Hippocampal formation (tissue), 2 donors: ENCODE results near the gene HEMK1.
A peak's percentile ranks its signal among the peaks of the same experiment; 100 is the strongest.

Experiments used
- DNase-seq, 2 donors: peaks; one replicate each; lab custom pipeline; 2025; lab: John Stamatoyannopoulos, UW

Gene HEMK1

DNA sequence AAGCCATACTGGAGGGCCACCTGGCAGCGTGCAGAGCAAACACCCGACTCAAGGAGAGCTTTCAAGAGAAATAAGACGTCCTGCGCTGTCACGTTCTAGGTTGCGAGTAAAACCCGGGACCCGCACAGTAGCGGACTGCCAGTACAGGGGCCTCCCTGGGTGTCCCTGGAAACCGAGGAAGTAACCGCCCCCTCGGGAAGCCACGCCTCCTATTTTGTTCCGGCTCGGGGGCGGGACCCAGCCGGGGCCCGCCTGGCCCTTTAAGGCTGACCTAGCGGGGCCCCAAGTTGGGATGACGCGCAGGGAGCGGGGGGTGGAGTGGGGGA, 47.4 kb downstream of the HEMK1 start:
- peak; percentile 82 to 88 for DNase-seq

- no peak for DNase-seq
Measured at GRCh38 chr3:50617096-50617791, 47.9 kb downstream of the HEMK1 start, which contains the start of gene MAPKAPK3. MAPKAPK3 (plus strand) TSS chr3:50617151; CDS start chr3:50617566, 415 bp downstream.

DNA sequence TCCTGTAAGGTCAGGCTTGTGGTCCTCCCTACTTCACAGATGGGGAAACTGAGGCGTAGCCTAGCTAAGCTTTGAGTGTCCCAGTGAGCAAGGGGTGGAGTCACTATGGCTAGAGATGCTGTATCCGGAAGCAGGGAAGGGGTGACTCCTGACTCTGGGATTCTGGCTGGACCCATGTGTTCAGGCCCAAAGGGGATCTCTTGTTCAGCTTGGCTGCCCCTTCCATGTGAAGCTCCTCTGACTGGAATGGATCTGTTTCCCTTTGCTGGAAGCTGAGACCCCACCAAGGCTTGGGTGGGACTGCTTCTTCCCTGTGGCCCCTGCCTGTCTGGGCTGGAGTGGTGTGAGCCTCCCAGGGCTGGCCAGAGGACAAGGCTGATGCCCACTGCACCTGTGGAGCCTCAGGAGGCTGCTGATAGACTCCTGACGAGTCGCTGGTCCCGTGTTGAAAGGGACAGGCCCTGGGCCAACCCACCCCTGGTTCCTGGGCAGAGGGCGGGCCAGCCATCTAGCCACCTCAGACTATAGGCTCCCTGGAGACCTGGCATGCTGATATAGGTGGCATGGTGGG, 48.7 kb downstream of the HEMK1 start:
- no peak for DNase-seq

DNA sequence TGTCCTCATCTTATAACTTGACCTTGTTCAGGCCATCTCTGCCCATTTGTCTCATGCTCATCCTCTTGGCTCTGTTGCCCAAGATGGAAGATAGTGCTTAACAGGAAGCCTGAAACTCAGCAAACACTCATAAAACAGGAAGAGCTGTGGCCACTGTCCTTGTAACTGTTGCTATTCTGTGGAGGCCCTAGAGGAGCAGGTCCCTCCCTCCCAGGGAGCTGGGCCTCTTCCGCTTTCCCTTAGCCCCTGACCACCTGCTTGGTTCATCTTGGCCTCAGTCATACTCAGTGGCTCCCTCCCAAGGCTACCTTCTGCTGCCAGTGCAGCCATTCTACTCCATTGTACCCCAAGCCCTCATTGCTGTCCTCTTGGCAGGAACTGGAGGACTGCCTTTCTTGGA, 51.1 kb downstream of the HEMK1 start:
- DNase-seq, result peak; percentile 15 to 36

DNA sequence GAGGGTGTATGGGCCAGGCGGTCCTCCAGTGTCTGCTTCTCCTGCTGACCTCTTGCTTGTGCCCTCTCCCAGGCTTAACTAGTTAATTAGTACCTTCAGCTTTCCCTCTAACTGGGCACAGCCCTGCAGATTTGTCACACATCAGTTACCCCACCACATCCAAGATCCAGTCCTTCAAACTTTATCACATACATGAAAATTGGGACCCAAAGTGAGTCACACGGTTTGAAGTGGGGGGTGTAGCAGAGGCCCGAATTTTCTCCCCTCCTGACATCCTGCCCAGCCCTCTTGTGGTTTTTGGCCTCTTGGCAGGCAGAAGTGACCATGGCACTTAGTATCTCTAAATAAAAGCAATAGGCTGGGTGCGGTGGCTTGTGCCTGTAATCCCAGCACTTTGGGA, 51.5 kb downstream of the HEMK1 start:
- no peak for DNase-seq

DNA sequence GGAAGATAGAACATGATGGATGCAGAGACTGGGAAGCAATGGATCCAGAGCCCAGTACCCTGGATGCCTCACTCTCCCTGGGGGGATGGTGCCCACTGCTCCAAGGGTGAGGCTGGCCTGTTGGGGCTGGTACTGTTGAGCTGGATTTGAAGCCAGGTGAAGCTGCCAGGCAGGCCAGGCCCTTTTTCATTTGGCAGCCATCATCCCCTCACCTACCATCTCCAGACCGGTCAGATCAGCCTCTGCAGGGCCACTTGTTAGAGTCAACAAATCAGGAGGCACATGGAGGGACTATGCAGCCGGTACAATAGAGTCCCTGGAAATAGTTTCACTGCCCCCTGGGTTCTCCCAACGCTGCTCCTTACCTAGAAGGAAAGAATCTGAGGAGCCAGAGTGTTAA, 53.6 kb downstream of the HEMK1 start:
- no peak for DNase-seq

DNA sequence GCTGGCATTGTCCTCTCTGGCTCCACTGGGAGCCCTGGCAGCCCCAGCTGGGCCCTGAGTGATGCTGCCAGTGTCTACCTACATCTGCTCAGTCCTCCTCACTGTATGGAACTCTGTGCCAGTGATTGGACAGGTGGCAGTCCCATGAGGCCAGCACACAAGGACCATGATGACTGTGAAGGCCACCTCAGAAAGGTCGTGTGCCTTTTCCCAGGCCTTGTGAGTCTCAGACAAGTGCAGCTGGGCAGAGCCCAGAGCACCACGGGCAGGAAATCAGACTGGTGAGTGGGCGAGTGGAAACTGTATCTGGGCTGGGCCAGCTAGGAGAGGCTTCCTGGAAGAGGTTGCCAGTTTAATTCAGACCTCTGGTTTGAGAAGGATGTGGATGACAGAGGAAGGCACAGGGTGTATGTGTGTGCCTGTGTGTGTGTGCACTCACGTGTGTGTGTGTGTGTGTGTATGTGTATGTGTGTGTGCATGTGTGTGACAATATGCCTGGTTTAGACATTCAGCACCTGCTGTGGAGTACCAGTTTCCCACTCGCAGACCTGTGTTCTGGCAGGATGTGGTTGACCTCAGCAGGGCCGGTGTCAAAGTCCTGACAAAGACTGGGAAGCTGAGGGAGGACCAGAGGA, 54.6 kb downstream of the HEMK1 start:
- DNase-seq, result no peak

GRCh38 chr3:50624634-50625033, 55.3 kb downstream of the HEMK1 start:
- DNase-seq, result no peak

- no peak for DNase-seq
Measured at GRCh38 chr3:50625231-50626182, 56.2 kb downstream of the HEMK1 start.

DNA sequence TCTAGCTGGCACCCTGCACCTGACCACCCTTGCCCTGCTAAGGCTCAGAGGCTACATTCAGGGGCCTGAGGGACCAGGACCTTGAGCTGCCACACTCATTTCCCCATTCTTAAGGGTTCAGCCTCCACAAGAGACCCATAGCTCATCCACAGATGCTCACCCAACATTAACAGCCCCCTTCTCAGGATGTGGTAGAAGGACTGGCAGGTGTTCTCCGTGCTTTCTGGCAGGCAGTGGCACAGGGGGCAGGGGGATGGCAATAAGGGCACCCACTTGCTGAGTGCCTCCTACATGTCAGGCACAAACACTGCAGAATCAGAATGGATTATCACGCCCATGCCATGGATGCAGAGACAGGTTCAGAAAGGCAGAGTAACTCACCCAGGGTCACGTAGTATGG, 57.1 kb downstream of the HEMK1 start:
- no peak for DNase-seq

DNA sequence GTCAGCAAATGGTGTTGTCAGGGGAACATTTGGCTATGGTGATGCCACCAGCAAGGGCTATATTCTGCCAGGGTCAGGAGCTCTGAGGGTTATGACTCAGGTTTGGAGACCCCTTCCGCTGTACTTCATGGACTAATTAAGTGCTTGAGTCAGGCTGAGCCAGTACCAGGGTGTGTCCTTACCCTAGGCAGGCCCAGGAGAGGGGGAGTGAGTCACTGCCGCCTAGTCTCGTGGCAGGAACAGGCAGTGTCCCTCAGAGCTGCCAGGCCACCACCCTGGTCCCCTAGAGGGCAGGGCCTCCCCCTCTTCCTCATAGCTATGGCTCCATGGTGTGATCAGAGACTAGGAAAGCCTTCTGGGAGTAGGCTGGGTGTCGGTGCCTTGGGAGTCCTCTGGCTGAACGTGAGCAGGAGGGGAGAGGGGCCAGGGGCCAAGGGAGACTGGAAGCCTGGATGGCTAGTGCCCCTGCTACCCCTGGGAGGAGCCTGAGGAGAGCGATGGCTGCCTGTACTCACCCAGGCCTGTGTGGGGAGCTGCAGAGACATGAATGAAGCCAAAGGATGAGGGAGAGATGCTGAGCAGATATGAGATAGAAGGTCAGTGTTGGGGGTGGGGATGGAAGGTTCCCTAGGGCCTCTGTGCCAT, 58.2 kb downstream of the HEMK1 start:
- DNase-seq, result peak; percentile 17 to 54

DNA sequence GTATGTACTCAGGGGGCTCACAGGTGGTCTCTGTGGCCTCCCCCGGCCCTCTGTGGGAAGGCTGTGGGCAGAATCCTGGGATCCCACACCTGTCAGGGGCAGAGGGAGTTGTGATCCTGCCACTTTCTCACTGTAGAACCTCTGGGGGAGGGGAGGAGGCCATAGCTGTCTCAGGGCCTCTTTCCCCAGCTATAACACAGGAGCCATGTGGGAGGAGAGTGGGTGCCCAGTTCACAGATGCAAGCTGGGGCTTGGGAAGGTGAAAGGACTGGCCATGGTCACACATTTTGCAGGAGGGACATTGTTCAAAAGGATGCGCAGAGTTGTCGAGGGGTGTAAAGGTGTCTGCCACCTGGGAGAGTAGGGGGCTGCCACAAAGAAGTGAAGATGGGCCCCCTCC, 59.3 kb downstream of the HEMK1 start:
- DNase-seq, result no peak

DNA sequence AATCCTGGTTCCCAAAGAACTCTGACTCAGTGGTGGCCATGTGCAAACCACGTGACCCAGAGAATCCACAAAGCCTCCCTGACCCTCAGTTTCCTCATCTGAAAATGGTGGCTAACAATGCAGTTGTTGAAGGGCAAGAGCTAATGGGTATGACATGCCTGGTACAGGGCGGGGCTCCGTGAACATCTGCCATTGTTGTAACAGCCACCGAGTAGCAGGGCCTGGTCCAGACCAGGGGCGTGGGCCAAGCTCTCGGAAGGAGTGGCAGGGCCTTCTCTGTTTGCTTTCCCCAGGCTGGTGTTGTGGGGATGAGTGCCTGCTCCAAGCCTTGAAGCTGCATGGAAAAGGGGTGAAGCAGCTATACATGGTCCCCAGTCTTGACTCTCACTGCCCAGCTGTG, 61.1 kb downstream of the HEMK1 start:
- no peak for DNase-seq

DNA sequence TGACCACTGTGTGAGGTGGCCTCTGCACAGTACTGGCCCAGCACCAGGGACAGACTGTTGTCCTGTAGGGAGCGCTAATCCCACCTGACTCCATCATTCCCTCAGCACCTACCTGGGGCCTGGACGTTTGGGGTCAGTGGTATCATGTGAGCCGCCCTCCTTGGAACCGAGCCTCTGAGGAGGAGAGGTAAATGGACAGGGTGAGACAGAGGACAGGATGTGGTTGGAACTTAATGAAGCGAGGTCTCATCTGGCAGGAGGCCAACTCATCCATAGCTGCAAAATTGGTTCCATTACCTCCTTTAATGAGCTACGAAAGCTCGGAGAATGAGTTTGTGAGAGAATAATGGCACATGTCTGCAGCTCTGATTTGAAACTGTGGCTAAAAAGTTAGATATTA, 61.6 kb downstream of the HEMK1 start:
- DNase-seq, result no peak

- DNase-seq, result no peak
Measured at GRCh38 chr3:50632450-50632849, 63.1 kb downstream of the HEMK1 start.

DNA sequence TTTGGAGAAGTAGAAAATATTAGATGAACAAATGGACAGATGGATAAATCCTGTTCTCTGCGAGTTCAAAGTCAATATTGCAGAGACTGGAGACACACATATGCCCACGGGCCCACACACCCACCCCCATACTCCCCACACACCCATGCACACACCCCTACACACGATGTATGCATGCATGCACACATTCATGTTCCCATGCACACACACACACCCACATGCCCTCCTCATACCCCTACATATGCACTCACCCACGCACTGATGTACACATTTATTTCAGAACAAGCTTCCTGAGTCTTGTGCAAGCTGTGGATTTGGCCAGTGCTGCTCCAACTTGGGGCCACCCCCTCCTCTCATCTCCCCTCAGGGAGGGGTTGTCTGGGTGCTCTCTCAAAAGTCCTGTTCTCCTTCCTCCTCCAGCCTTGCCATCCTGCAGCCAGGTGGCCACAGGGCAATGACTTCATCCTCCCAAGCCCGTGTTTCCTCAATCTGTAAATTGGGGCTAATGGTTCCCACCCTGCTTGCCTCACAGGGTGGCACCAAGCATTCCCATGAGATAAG, 64.0 kb downstream of the HEMK1 start:
- no peak for DNase-seq

DNA sequence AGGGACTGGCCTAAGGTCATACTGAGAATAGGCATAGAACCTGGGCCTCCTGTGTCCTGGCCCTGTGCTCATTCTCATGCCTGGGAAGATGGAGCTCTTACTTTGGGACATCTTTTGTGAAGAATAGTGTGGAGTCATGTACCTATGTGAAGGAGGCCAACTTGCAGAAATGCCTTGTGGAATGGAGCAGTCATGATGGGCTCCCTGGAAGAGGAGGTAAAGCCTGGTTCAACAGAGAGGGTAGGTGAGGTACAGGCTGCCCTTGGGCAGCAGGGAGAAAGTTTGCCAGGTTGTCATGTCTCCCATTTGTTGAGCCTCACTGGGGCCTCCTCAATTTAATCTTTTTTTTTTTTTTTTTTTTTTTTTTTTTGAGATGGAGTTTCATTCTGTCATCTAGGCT, 65.7 kb downstream of the HEMK1 start:
- DNase-seq, result no peak

GRCh38 chr3:50637011-50637410, 67.7 kb downstream of the HEMK1 start:
- no peak for DNase-seq

GRCh38 chr3:50637945-50638344, 68.6 kb downstream of the HEMK1 start:
- no peak for DNase-seq

GRCh38 chr3:50639055-50639494, 69.8 kb downstream of the HEMK1 start:
- DNase-seq, result no peak

DNA sequence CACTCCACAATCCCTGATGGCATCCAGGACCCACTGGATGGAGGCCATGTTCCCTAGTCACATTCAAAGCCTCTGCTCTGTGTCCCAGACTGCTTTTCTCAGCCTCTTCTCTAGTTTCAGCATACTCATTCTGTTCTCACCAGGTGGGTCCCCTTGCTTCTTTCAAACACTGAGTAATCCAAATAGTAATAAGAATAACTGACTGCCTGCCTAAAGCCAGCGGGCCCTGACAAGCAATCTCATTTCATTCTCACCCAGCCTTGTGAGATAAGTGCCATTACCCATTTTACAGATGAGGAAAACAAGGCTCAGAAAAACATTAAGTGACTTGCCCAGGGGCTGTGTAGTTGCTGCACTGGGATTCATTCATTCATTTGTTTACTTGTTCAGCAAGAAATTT, 73.1 kb downstream of the HEMK1 start:
- no peak for DNase-seq

DNA sequence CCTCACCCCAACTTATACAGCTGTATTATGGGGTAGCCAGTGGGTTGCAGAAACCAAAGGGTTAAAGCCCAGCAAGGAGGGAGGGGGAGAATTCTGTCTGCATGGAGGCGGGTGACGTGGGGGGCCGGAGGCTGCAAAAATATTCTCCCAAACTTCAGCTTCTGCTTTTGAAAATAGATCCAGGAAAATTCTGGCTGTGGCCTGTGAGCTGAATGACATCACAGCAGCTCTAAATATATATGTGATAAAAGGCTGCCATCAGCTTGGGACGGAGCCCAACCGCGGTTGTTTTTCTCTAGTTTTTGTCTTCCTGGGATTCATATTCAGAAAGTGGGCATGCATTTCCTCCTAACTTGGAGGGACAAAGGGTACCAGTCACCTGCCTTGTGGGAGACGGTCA, 75.2 kb downstream of the HEMK1 start:
- no peak for DNase-seq
